HepG2 (cell line): ENCODE measurements around the gene TUT7. TPM values are rescaled to one million over a fixed set of nuclear protein-coding genes. Genes with fewer than 3 reads are reported as not detected.

ENCODE experiments used
- CEBPG ChIP-seq: IDR thresholded peaks from 2 replicates; pipeline ENCODE4 v1.6.1; 2016
- HIVEP1 ChIP-seq: sonication (generic); formaldehyde crosslinking; IDR thresholded peaks from 2 replicates; pipeline ENCODE4 v1.4.0; 2020; ENCODE audit warnings: mild to moderate bottlenecking, missing genetic modification reagents
- LCORL ChIP-seq, 2 experiments: fragments of 450-650 bp in 1 of 2; sonication (generic) in 1 of 2; formaldehyde crosslinking in 1 of 2; IDR thresholded peaks; 2 replicates each; pipeline versions ENCODE4 v1.5.0 to v1.6.1; 2017 to 2020; ENCODE audit warnings: antibody characterized with exemption in 1 of 2, missing genetic modification reagents in 1 of 2
- MAF1 ChIP-seq: sonication (generic); formaldehyde crosslinking; IDR thresholded peaks from 2 replicates; pipeline ENCODE4 v1.5.0; 2020; ENCODE audit warnings: missing genetic modification reagents, borderline replicate concordance
- MIXL1 ChIP-seq: IDR thresholded peaks from 2 replicates; pipeline ENCODE4 v1.6.1; 2016
- NFE2L2 ChIP-seq: fragments of 150-350 bp; IDR thresholded peaks from 2 replicates; pipeline ENCODE4 v1.6.1; 2014; ENCODE audit warnings: low read length
- PAWR ChIP-seq: sonication (generic); formaldehyde crosslinking; IDR thresholded peaks from 2 replicates; pipeline ENCODE4 v1.4.0; 2020; ENCODE audit warnings: missing genetic modification reagents, mild to moderate bottlenecking, borderline replicate concordance
- SKI ChIP-seq: fragments of 450-650 bp; IDR thresholded peaks from one replicate; pipeline ENCODE4 v1.6.1; 2018; ENCODE audit warnings: mild to moderate bottlenecking; ENCODE audit not compliant: partially characterized antibody
- SRSF1 ChIP-seq: fragments of 200-400 bp; formaldehyde crosslinking; optimal IDR thresholded peaks from 2 replicates; pipeline ENCODE3; 2017; ENCODE audit warnings: mild to moderate bottlenecking, low read depth, low read length, moderate library complexity
- SYNCRIP ChIP-seq: fragments of 200-400 bp; formaldehyde crosslinking; IDR thresholded peaks from 2 replicates; pipeline ENCODE4 v1.6.1; 2018; ENCODE audit warnings: mild to moderate bottlenecking, low read depth, low read length; ENCODE audit not compliant: insufficient read depth
- TAF1 ChIP-seq: sonication (generic); formaldehyde crosslinking; IDR thresholded peaks from 2 replicates; pipeline ENCODE4 v1.4.0; 2020; ENCODE audit warnings: missing genetic modification reagents
- TEAD3 ChIP-seq: optimal IDR thresholded peaks from 2 replicates; pipeline ENCODE3; 2016; ENCODE audit warnings: borderline replicate concordance
- THYN1 ChIP-seq: sonication (generic); formaldehyde crosslinking; IDR thresholded peaks from 2 replicates; pipeline ENCODE4 v1.8.1; 2023; ENCODE audit warnings: low read depth, mild to moderate bottlenecking, moderate library complexity, missing genetic modification reagents, borderline replicate concordance
- ZBTB26 ChIP-seq: IDR thresholded peaks from 2 replicates; pipeline ENCODE4 v1.6.1; 2016; ENCODE audit warnings: missing compliant biosample characterization, missing genetic modification reagents, borderline replicate concordance
- ZKSCAN1 ChIP-seq: fragments of 150-350 bp; IDR thresholded peaks from 2 replicates; pipeline ENCODE4 v1.6.1; 2014; ENCODE audit warnings: low read length
- ZNF33B ChIP-seq: sonication (generic); formaldehyde crosslinking; IDR thresholded peaks from 2 replicates; pipeline ENCODE4 v1.5.1; 2020; ENCODE audit warnings: mild to moderate bottlenecking, missing genetic modification reagents
- ZNF510 ChIP-seq: sonication (generic); formaldehyde crosslinking; IDR thresholded peaks from 2 replicates; pipeline ENCODE4 v1.4.0; 2020; ENCODE audit warnings: low read depth, mild to moderate bottlenecking, missing genetic modification reagents
- ZNF766 ChIP-seq: sonication (generic); formaldehyde crosslinking; IDR thresholded peaks from 2 replicates; pipeline ENCODE4 v1.5.0; 2020; ENCODE audit warnings: missing genetic modification reagents, borderline replicate concordance
- ZNF850 ChIP-seq: sonication (generic); formaldehyde crosslinking; conservative IDR thresholded peaks from 2 replicates; pipeline ENCODE4 v1.9.0; 2021; ENCODE audit warnings: mild to moderate bottlenecking, missing genetic modification reagents
- polyA plus RNA-seq, 8 experiments: library from polyadenylated mRNA; depleted of rRNA in 3 of 8; stranded (reverse) in 7 of 8; unstranded in 1 of 8; fragments of >200 nt; fragmentation: Illumina TruSeq in 4 of 8; extraction: Trizol in 4 of 8; gene quantifications; 2 replicates each; pipeline versions ENCODE4 v1.2.1 to v1.2.3, GENCODE V29; 2011 to 2016; ENCODE audit warnings: low read depth in 4 of 8, missing spikeins in 1 of 8, mixed read lengths in 1 of 8; ENCODE audit not compliant: insufficient read depth in 1 of 8
- total RNA-seq, 5 experiments: library from RNA; depleted of rRNA; stranded (reverse); fragments of >200 nt; fragmentation: Illumina TruSeq; extraction: Trizol; gene quantifications; 2 replicates each; pipeline ENCODE4 v1.2.3, GENCODE V29; 2016; ENCODE audit warnings: low read depth in 1 of 5
- TF ChIP-seq, protein P1 (sequence below): sonication (generic); formaldehyde crosslinking; IDR thresholded peaks from 2 replicates; pipeline ENCODE4 v1.4.0; 2020; ENCODE audit warnings: mild to moderate bottlenecking, missing genetic modification reagents
- TF ChIP-seq, protein P2 (sequence below), 2 experiments: sonication (generic) in 1 of 2; formaldehyde crosslinking in 1 of 2; IDR thresholded peaks; 2 replicates each; pipeline versions ENCODE4 v1.5.1 to v1.6.1; 2011 to 2020; ENCODE audit warnings: borderline replicate concordance in 1 of 2, low read depth in 1 of 2, low read length in 1 of 2, mild to moderate bottlenecking in 1 of 2, missing genetic modification reagents in 1 of 2, moderate library complexity in 1 of 2
- TF ChIP-seq, protein P3 (sequence below): sonication (generic); formaldehyde crosslinking; IDR thresholded peaks from 2 replicates; pipeline ENCODE4 v1.5.1; 2020; ENCODE audit warnings: missing genetic modification reagents, mild to moderate bottlenecking, borderline replicate concordance

TUT7 gene
- total and polyA plus RNA-seq, 2 of the 13 experiments (the other 11 are each of a cell fraction or from before 2014, with no cell fraction given): 12.0 to 19.4 TPM

- TF ChIP-seq MAF1: no peak; the same call in 1 of the 2 replicates
- TF ChIP-seq SKI: no peak
- TF ChIP-seq, protein P1, sequence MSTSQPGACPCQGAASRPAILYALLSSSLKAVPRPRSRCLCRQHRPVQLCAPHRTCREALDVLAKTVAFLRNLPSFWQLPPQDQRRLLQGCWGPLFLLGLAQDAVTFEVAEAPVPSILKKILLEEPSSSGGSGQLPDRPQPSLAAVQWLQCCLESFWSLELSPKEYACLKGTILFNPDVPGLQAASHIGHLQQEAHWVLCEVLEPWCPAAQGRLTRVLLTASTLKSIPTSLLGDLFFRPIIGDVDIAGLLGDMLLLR: peak; percentile 59; the same call in 1 of the 2 replicates
- TF ChIP-seq ZKSCAN1: no peak
- no peak for TF ChIP-seq PAWR (CRISPR knock-in tag)
- TF ChIP-seq SYNCRIP: no peak
- TF ChIP-seq SRSF1: peak; percentile 68
- TF ChIP-seq, protein P2, sequence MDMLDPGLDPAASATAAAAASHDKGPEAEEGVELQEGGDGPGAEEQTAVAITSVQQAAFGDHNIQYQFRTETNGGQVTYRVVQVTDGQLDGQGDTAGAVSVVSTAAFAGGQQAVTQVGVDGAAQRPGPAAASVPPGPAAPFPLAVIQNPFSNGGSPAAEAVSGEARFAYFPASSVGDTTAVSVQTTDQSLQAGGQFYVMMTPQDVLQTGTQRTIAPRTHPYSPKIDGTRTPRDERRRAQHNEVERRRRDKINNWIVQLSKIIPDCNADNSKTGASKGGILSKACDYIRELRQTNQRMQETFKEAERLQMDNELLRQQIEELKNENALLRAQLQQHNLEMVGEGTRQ (IDR thresholded peaks at IDR 0.05; ENCODE audit: low read depth, low read length): no peak
- TF ChIP-seq, protein P2 (CRISPR knock-in tag; IDR thresholded peaks at IDR 0.05; ENCODE audit: borderline replicate concordance): no peak
- TF ChIP-seq, protein P3, sequence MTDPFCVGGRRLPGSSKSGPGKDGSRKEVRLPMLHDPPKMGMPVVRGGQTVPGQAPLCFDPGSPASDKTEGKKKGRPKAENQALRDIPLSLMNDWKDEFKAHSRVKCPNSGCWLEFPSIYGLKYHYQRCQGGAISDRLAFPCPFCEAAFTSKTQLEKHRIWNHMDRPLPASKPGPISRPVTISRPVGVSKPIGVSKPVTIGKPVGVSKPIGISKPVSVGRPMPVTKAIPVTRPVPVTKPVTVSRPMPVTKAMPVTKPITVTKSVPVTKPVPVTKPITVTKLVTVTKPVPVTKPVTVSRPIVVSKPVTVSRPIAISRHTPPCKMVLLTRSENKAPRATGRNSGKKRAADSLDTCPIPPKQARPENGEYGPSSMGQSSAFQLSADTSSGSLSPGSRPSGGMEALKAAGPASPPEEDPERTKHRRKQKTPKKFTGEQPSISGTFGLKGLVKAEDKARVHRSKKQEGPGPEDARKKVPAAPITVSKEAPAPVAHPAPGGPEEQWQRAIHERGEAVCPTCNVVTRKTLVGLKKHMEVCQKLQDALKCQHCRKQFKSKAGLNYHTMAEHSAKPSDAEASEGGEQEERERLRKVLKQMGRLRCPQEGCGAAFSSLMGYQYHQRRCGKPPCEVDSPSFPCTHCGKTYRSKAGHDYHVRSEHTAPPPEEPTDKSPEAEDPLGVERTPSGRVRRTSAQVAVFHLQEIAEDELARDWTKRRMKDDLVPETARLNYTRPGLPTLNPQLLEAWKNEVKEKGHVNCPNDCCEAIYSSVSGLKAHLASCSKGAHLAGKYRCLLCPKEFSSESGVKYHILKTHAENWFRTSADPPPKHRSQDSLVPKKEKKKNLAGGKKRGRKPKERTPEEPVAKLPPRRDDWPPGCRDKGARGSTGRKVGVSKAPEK (CRISPR knock-in tag): no peak
- TF ChIP-seq ZNF850 (CRISPR knock-in tag): 0 out of 2 replicates have a peak, but pooled peaks have one; percentile 71
- peak; percentile 23; the same call in 1 of the 2 replicates for TF ChIP-seq ZNF766 (CRISPR knock-in tag)
- TF ChIP-seq CEBPG (CRISPR knock-in tag): no peak
- TF ChIP-seq ZNF33B (CRISPR knock-in tag): no peak
- 0 out of 2 replicates have a peak, but pooled peaks have one; percentile 4 for TF ChIP-seq NFE2L2
- TF ChIP-seq TEAD3 (CRISPR knock-in tag): no peak
- no peak for TF ChIP-seq LCORL (IDR thresholded peaks at IDR 0.05)
- peak; percentile 92 for TF ChIP-seq LCORL (CRISPR knock-in tag; IDR thresholded peaks at IDR 0.05)
- TF ChIP-seq THYN1 (CRISPR knock-in tag): no peak
- 0 out of 2 replicates have a peak, but pooled peaks have one; percentile 43 for TF ChIP-seq ZBTB26 (CRISPR knock-in tag)
- TF ChIP-seq ZNF510: no peak; the same call in 1 of the 2 replicates
- no peak for TF ChIP-seq MIXL1 (CRISPR knock-in tag)
- TF ChIP-seq HIVEP1 (CRISPR knock-in tag): peak; percentile 39; the same call in 1 of the 2 replicates
- peak; percentile 89; the same call in 1 of the 2 replicates for TF ChIP-seq TAF1 (CRISPR knock-in tag)
Observed at GRCh38 chr9:86354011-86354817, at the start of gene TUT7 (continued).
